Panc1 (cell line): ENCODE results near the gene BMP8B. TPM values are rescaled to one million over a fixed set of nuclear protein-coding genes. Genes with fewer than 3 reads are reported as not detected.
"Not testable (repeated sequence)": the region's sequence is repeated elsewhere in the genome, so short reads cannot be mapped to it uniquely, and the experiment has no call there.

Source experiments
- ATAC-seq: fragments of 200-7000 bp; cut with Tn5 transposase; 2 replicates; pipeline ENCODE4 v1.9.1; 2020; ENCODE audit warnings: mild to moderate bottlenecking, moderate library complexity
- BruUV-seq: library from RNA; stranded (reverse); fragments of 400-500 nt; replicated peaks from 2 replicates; lab custom pipeline; 2021; lab: Mats Ljungman, UMichigan
- CTCF ChIA-PET: fragments of 300-600 bp; sonication (Branson Sonifier 250); formaldehyde crosslinking; loops from one replicate; lab custom pipeline; 2022; ENCODE audit warnings: antibody characterized with exemption; lab: Charles Lee
- POLR2A ChIA-PET: fragments of 300-600 bp; sonication (Branson Sonifier 250); formaldehyde crosslinking; loops from one replicate; lab custom pipeline; 2022; ENCODE audit warnings: antibody characterized with exemption; lab: Charles Lee
- DNase-seq: peaks from one replicate; pipeline ENCODE4 v3.0.0-alpha.2; 2010; ENCODE audit warnings: low read depth, low spot score
- H3K27ac ChIP-seq: 2 replicates; pipeline ENCODE4 v1.5.1; 2011; ENCODE audit warnings: mild to moderate bottlenecking, low read length, inconsistent platforms
- H3K27me3 ChIP-seq: fragments of 200-500 bp; sonication (Bioruptor generic); 2 replicates; pipeline ENCODE4 v1.6.0; 2014; ENCODE audit warnings: low read length, inconsistent platforms; ENCODE audit not compliant: control insufficient read depth, insufficient read depth
- H3K36me3 ChIP-seq: fragments of 200-500 bp; sonication (Bioruptor generic); 2 replicates; pipeline ENCODE4 v1.5.1; 2014; ENCODE audit warnings: inconsistent platforms, mild to moderate bottlenecking, low read length, moderate library complexity; ENCODE audit not compliant: control insufficient read depth, insufficient read depth
- H3K4me1 ChIP-seq: 2 replicates; pipeline ENCODE4 v1.5.1; 2011; ENCODE audit warnings: inconsistent platforms, mild to moderate bottlenecking, low read length, moderate library complexity; ENCODE audit not compliant: control insufficient read depth, insufficient read depth
- H3K4me3 ChIP-seq, 2 experiments: 2 replicates each; pipeline ENCODE4 v1.5.1; 2011 to 2012; ENCODE audit warnings: low read depth in 2 of 2, low read length in 2 of 2, mild to moderate bottlenecking in 2 of 2, inconsistent platforms in 1 of 2, moderate library complexity in 1 of 2
- H3K9me3 ChIP-seq: fragments of 200-500 bp; sonication (Bioruptor generic); 2 replicates; pipeline ENCODE4 v1.5.1; 2014; ENCODE audit warnings: low read depth, mild to moderate bottlenecking, inconsistent platforms, low read length, moderate library complexity; ENCODE audit not compliant: control insufficient read depth, insufficient read depth
- CTCF ChIP-seq: fragments of 450-650 bp; IDR thresholded peaks from 2 replicates; pipeline ENCODE4 v1.5.1; 2017; ENCODE audit warnings: mild to moderate bottlenecking
- POLR2AphosphoS5 ChIP-seq: IDR thresholded peaks from 2 replicates; pipeline ENCODE4 v1.6.1; 2012; ENCODE audit warnings: mild to moderate bottlenecking, low read depth, low read length, moderate library complexity
- REST ChIP-seq, 2 experiments: IDR thresholded peaks; 2 replicates each; pipeline ENCODE4 v1.6.1; 2011 to 2012; ENCODE audit warnings: low read depth in 2 of 2, control low read depth in 1 of 2, low read length in 1 of 2, mild to moderate bottlenecking in 1 of 2, moderate library complexity in 1 of 2; ENCODE audit not compliant: insufficient read depth in 1 of 2
- SIN3A ChIP-seq: IDR thresholded peaks from 2 replicates; pipeline ENCODE4 v1.6.1; 2012; ENCODE audit warnings: low read depth, mild to moderate bottlenecking, low read length, moderate library complexity, borderline replicate concordance; ENCODE audit not compliant: insufficient read depth
- TCF7L2 ChIP-seq: IDR thresholded peaks from 2 replicates; pipeline ENCODE4 v1.6.1; 2011; ENCODE audit warnings: mild to moderate bottlenecking, low read depth, low read length, inconsistent platforms
- in situ Hi-C: cut with HindIII; loops from 2 replicates; pipeline ENCODE4 v1.10.0; 2016; ENCODE audit warnings: low sequenced_read_pairs, low pct_unique_long_range_greater_than_20kb
- intact Hi-C: fragments of 100-400 bp; cut with micrococcal nuclease; formaldehyde crosslinking; loops from one replicate; pipeline ENCODE4 v1.10.0; 2022; ENCODE audit not compliant: unreplicated experiment
- total RNA-seq: library from RNA; stranded (reverse); gene quantifications from one replicate; pipeline ENCODE4 v1.2.1, GENCODE V29; 2021; ENCODE audit not compliant: unreplicated experiment

The BMP8B gene
- total RNA-seq, 1 experiment from 2014 or later = 3.7 TPM

GRCh38 chr1:39828734-39829133 is 40.1 kb upstream of the BMP8B start:
- CTCF ChIA-PET = no interaction called here
- H3K4me3 ChIP-seq = no peak overlapping the region
- H3K27me3 ChIP-seq = no peaks in the 10 kb centered on the region
- no peaks in the 10 kb centered on the region for H3K36me3 ChIP-seq
- no peak overlapping the region for H3K27ac ChIP-seq
- no peak for TF ChIP-seq POLR2AphosphoS5
- BruUV-seq = no TSS peak
- no peaks in the 10 kb centered on the region for H3K4me1 ChIP-seq
- in situ Hi-C loops (no loop called here), intact Hi-C loops (no loop called here)
- H3K9me3 ChIP-seq = no peaks in the 10 kb centered on the region
- DNase-seq = no peak
- POLR2A ChIA-PET = interaction anchor here (0.7 kb wide), 1 partner anchor 150 kb away, joined by 7 read pairs; no protein-coding TSS in a partner anchor
- no peak for ATAC-seq

GRCh38 chr1:39828255-39828654 is 39.6 kb upstream of the BMP8B start:
- CTCF ChIA-PET = not testable (repeated sequence)

GRCh38 chr1:39827201-39827600 is 38.5 kb upstream of the BMP8B start:
- TF ChIP-seq REST (IDR thresholded peaks at IDR 0.05; ENCODE audit: insufficient read depth in 1 of 2, low read depth in 2 of 2, low read length in 1 of 2) (no peak), TCF7L2 (no peak), POLR2AphosphoS5 (no peak), CTCF (no peak), SIN3A (no peak)
- ATAC-seq (no peak), DNase-seq (no peak)
- Histone ChIP-seq H3K27me3 (no peaks in the 10 kb centered on the region), H3K36me3 (no peaks in the 10 kb centered on the region), H3K27ac (no peak overlapping the region), H3K9me3 (no peaks in the 10 kb centered on the region), H3K4me1 (no peaks in the 10 kb centered on the region), H3K4me3 (no peak overlapping the region)
- intact Hi-C loops = no loop called here
- BruUV-seq = no TSS peak
- in situ Hi-C loops = no loop called here
- POLR2A ChIA-PET = no interaction called here
- CTCF ChIA-PET = no interaction called here

More at GRCh38 chr1:39828255-39828654, 39.6 kb upstream of the BMP8B start:
- DNase-seq, H3K36me3 ChIP-seq, H3K4me1 ChIP-seq, ATAC-seq, in situ Hi-C loops, H3K27me3 ChIP-seq, BruUV-seq, intact Hi-C loops, H3K4me3 ChIP-seq, H3K27ac ChIP-seq, H3K9me3 ChIP-seq: not testable (repeated sequence)
- POLR2A ChIA-PET = interaction anchor here (0.7 kb wide), 1 partner anchor 150 kb away, joined by 7 read pairs; no protein-coding TSS in a partner anchor
